Esophagus muscularis mucosa (tissue), 4 donors: ENCODE measurements around the gene ZSCAN5A. TPM values are rescaled to one million over a fixed set of nuclear protein-coding genes. Genes with fewer than 3 reads are reported as not detected.
"Not testable (repeated sequence)": the region's sequence is repeated elsewhere in the genome, so short reads cannot be mapped to it uniquely, and the experiment has no call there.

ENCODE experiments used
- DNase-seq: peaks from one replicate; pipeline ENCODE4 v3.0.0-alpha.2; 2017; ENCODE audit errors: extremely low spot score
- H3K27ac ChIP-seq, 4 donors: fragments of 200-600 bp; sonication (generic); replicated peaks in 1 of 4; 1 replicate in 3 of 4; 2 replicates in 1 of 4; pipeline ENCODE4 v1.5.1; 2016 to 2019; ENCODE audit warnings: mild to moderate bottlenecking in 1 of 4
- H3K27me3 ChIP-seq, 4 donors: fragments of 200-600 bp; sonication (generic); one replicate each; pipeline versions ENCODE4 v1.5.1 to v1.6.0; 2016 to 2019
- H3K36me3 ChIP-seq, 4 donors: fragments of 200-600 bp; sonication (generic); one replicate each; pipeline ENCODE4 v1.5.1; 2016 to 2019
- H3K4me1 ChIP-seq, 4 donors: fragments of 200-600 bp; sonication (generic); one replicate each; pipeline ENCODE4 v1.5.1; 2016 to 2019
- H3K4me3 ChIP-seq, 4 donors: fragments of 200-600 bp; sonication (generic); 1 replicate in 2 of 4; 2 replicates in 2 of 4; pipeline ENCODE4 v1.5.1; 2016 to 2019; ENCODE audit warnings: mild to moderate bottlenecking in 4 of 4, moderate library complexity in 1 of 4
- H3K9me3 ChIP-seq, 4 donors: fragments of 200-600 bp; sonication (generic); 1 replicate in 3 of 4; 2 replicates in 1 of 4; pipeline ENCODE4 v1.5.1; 2016 to 2019
- CTCF ChIP-seq, 3 experiments: fragments of 200-600 bp in 2 of 3; fragments of 450-650 bp in 1 of 3; sonication (generic) in 2 of 3; IDR thresholded peaks; one replicate each; pipeline ENCODE4 v1.5.1; 2017 to 2019; ENCODE audit warnings: antibody characterized with exemption in 3 of 3, mild to moderate bottlenecking in 2 of 3, moderate library complexity in 1 of 3
- EP300 ChIP-seq: sonication (generic); formaldehyde crosslinking; IDR thresholded peaks from one replicate; pipeline ENCODE4 v1.6.1; 2017; ENCODE audit warnings: antibody characterized with exemption
- POLR2A ChIP-seq: fragments of 450-650 bp; IDR thresholded peaks from one replicate; pipeline ENCODE4 v1.6.1; 2017; ENCODE audit warnings: antibody characterized with exemption, moderate library complexity, mild to moderate bottlenecking, low read depth
- POLR2AphosphoS5 ChIP-seq, 2 donors: sonication (generic); formaldehyde crosslinking; IDR thresholded peaks; one replicate each; pipeline ENCODE4 v1.6.1; 2017; ENCODE audit warnings: antibody characterized with exemption in 2 of 2
- WGBS: methylation state at CpG from one replicate; pipeline ENCODE4 v1.1.5; 2018; 5-methylcytosine and 5-hydroxymethylcytosine counted together
- intact Hi-C: fragments of 100-400 bp; cut with DNase I; formaldehyde crosslinking; loops from one replicate; pipeline ENCODE4 v1.15.1; 2023
- total RNA-seq, 4 donors: library from RNA; depleted of rRNA; stranded (reverse); fragments of >200 nt; gene quantifications; one replicate each; pipeline versions ENCODE4 v1.1.0 to v1.2.1, GENCODE V29; 2016

Gene ZSCAN5A
- total RNA-seq, 4 donors from 2014 or later = 3.7 to 9.9 (median 6.7) TPM

- Histone ChIP-seq H3K27me3 (peaks cover 0 to 61% (median 0%) of the 10 kb centered on the region in 4 donors), H3K27ac (no peak overlapping the region), H3K4me3 (no peak overlapping the region), H3K4me1 (no peaks in the 10 kb centered on the region), H3K9me3 (no peaks in the 10 kb centered on the region), H3K36me3 (no peaks in the 10 kb centered on the region)
- no peak for TF ChIP-seq POLR2A
- TF ChIP-seq EP300 = no peak
- TF ChIP-seq CTCF (IDR thresholded peaks at IDR 0.05) = no peak
- TF ChIP-seq POLR2AphosphoS5 (IDR thresholded peaks at IDR 0.05) = no peak
- no peak for DNase-seq
- intact Hi-C loops = no loop called here
- WGBS = 69% methylated on average over 11 of the region's 11 CpGs
Measured at GRCh38 chr19:56177564-56178243, 136.9 kb downstream of the ZSCAN5A start.

GRCh38 chr19:56176881-56177280, 137.8 kb downstream of the ZSCAN5A start:
- 62% methylated on average over 18 of the region's 18 CpGs for WGBS
- no peak overlapping the region for H3K4me3 ChIP-seq
- intact Hi-C loops = no loop called here
- no peaks in the 10 kb centered on the region for H3K36me3 ChIP-seq
- no peaks in the 10 kb centered on the region for H3K9me3 ChIP-seq
- H3K27me3 ChIP-seq = peaks cover 0 to 53% (median 0%) of the 10 kb centered on the region in 4 donors
- TF ChIP-seq POLR2A (no peak), POLR2AphosphoS5 (IDR thresholded peaks at IDR 0.05) (no peak), EP300 (no peak), CTCF (IDR thresholded peaks at IDR 0.05) (no peak)
- peaks cover 0 to 2% (median 0%) of the 10 kb centered on the region in 4 donors for H3K4me1 ChIP-seq
- DNase-seq = no peak
- H3K27ac ChIP-seq = no peak overlapping the region

- H3K4me1 ChIP-seq, H3K4me3 ChIP-seq, intact Hi-C loops, H3K9me3 ChIP-seq, H3K36me3 ChIP-seq, H3K27ac ChIP-seq, DNase-seq: not testable (repeated sequence)
- H3K27me3 ChIP-seq = peaks cover 0 to 47% (median 0%) of the 10 kb centered on the region in 4 donors
- no CpG with 5 or more reads among the region's 11 CpGs for WGBS
Measured at GRCh38 chr19:56176310-56176709, 138.3 kb downstream of the ZSCAN5A start.

GRCh38 chr19:56175861-56176307, 138.8 kb downstream of the ZSCAN5A start, which contains the start of gene GALP:
Gene GALP (plus strand): TSS chr19:56176008. CDS start chr19:56177109, 1,101 bp downstream.
- H3K9me3 ChIP-seq, H3K4me3 ChIP-seq, DNase-seq, H3K27ac ChIP-seq, H3K4me1 ChIP-seq, H3K36me3 ChIP-seq, intact Hi-C loops: not testable (repeated sequence)
- peaks cover 0 to 47% (median 0%) of the 10 kb centered on the region in 4 donors for H3K27me3 ChIP-seq
- WGBS = 38% methylated on average over 12 of the region's 15 CpGs

- peaks cover 0 to 47% (median 0%) of the 10 kb centered on the region in 4 donors for H3K27me3 ChIP-seq
- no peak for TF ChIP-seq POLR2A
- TF ChIP-seq CTCF (IDR thresholded peaks at IDR 0.05) = no peak
- no peak for TF ChIP-seq EP300
- no peaks in the 10 kb centered on the region for H3K9me3 ChIP-seq
- DNase-seq = no peak
- H3K36me3 ChIP-seq = no peaks in the 10 kb centered on the region
- H3K27ac ChIP-seq = no peak overlapping the region
- WGBS = 43% methylated on average over 11 of the region's 11 CpGs
- H3K4me3 ChIP-seq = no peak overlapping the region
- intact Hi-C loops = loop anchor here (5.0 kb wide), 1 partner anchor 82 kb away; no protein-coding TSS in a partner anchor
- H3K4me1 ChIP-seq = peaks cover 0 to 5% (median 2%) of the 10 kb centered on the region in 4 donors
Measured at GRCh38 chr19:56174550-56174949, 140.1 kb downstream of the ZSCAN5A start.
